SK-N-SH treated with all-trans-retinoic acid at 6 μM for 48 hours (cell line): ENCODE results near the gene MEIS1.

Source experiments
- ATAC-seq: fragments of 200-7000 bp; cut with Tn5 transposase; 3 replicates; pipeline ENCODE4 v1.9.1; 2020; ENCODE audit warnings: mild to moderate bottlenecking, moderate library complexity
- ARNTL ChIP-seq: fragments of 450-650 bp; formaldehyde crosslinking; IDR thresholded peaks from 2 replicates; pipeline ENCODE4 v1.5.0; 2020; ENCODE audit warnings: low read depth, mild to moderate bottlenecking, moderate library complexity, borderline replicate concordance
- BACH2 ChIP-seq: fragments of 250-450 bp; sonication (Bioruptor Pico); IDR thresholded peaks from 2 replicates; pipeline ENCODE4 v1.9.0; 2021; ENCODE audit warnings: mild to moderate bottlenecking, borderline replicate concordance
- CREB5 ChIP-seq: fragments of 250-450 bp; sonication (Bioruptor Pico); IDR thresholded peaks from 2 replicates; pipeline ENCODE4 v1.5.1; 2020; ENCODE audit warnings: low read depth, mild to moderate bottlenecking, moderate library complexity
- CSDC2 ChIP-seq: fragments of 250-450 bp; sonication (Bioruptor Pico); IDR thresholded peaks from 2 replicates; pipeline ENCODE4 v1.5.0; 2020; ENCODE audit warnings: mild to moderate bottlenecking, moderate library complexity
- CSRNP3 ChIP-seq: fragments of 250-450 bp; sonication (Bioruptor Pico); IDR thresholded peaks from 2 replicates; pipeline ENCODE4 v1.5.1; 2021; ENCODE audit warnings: mild to moderate bottlenecking, moderate library complexity
- ESRRG ChIP-seq: fragments of 250-450 bp; sonication (Bioruptor Pico); IDR thresholded peaks from 2 replicates; pipeline ENCODE4 v1.6.1; 2021; ENCODE audit warnings: mild to moderate bottlenecking
- GLIS3 ChIP-seq: fragments of 250-450 bp; sonication (Bioruptor Pico); IDR thresholded peaks from 2 replicates; pipeline ENCODE4 v1.5.0; 2020; ENCODE audit warnings: mild to moderate bottlenecking, moderate library complexity
- ISL1 ChIP-seq: fragments of 250-450 bp; sonication (Bioruptor Pico); IDR thresholded peaks from 2 replicates; pipeline ENCODE4 v2.1.2; 2022; ENCODE audit warnings: mild to moderate bottlenecking, moderate library complexity
- OSR1 ChIP-seq: fragments of 250-450 bp; sonication (Bioruptor Pico); IDR thresholded peaks from 2 replicates; pipeline ENCODE4 v1.8.0; 2022; ENCODE audit warnings: moderate library complexity, mild to moderate bottlenecking, inconsistent platforms
- PATZ1 ChIP-seq: fragments of 250-450 bp; sonication (Bioruptor Pico); IDR thresholded peaks from 2 replicates; pipeline ENCODE4 v1.8.0; 2020; ENCODE audit warnings: mild to moderate bottlenecking, moderate library complexity, borderline replicate concordance
- POU6F1 ChIP-seq: fragments of 250-450 bp; sonication (Bioruptor Pico); IDR thresholded peaks from 2 replicates; pipeline ENCODE4 v1.8.0; 2021; ENCODE audit warnings: low read depth, mild to moderate bottlenecking, moderate library complexity, borderline replicate concordance
- PPARA ChIP-seq: fragments of 250-450 bp; sonication (Bioruptor Pico); IDR thresholded peaks from 2 replicates; pipeline ENCODE4 v1.5.0; 2020; ENCODE audit warnings: mild to moderate bottlenecking, borderline replicate concordance
- RARB ChIP-seq: fragments of 250-450 bp; sonication (Bioruptor Pico); IDR thresholded peaks from 2 replicates; pipeline ENCODE4 v1.8.0; 2021; ENCODE audit warnings: mild to moderate bottlenecking, moderate library complexity
- SNAI2 ChIP-seq: fragments of 250-450 bp; sonication (Bioruptor Pico); IDR thresholded peaks from 2 replicates; pipeline ENCODE4 v1.5.0; 2020; ENCODE audit warnings: mild to moderate bottlenecking, moderate library complexity
- TCF4 ChIP-seq: fragments of 250-450 bp; sonication (Bioruptor Pico); IDR thresholded peaks from 2 replicates; pipeline ENCODE4 v1.8.0; 2021; ENCODE audit warnings: mild to moderate bottlenecking, moderate library complexity, borderline replicate concordance
- TOX ChIP-seq: fragments of 250-450 bp; sonication (Bioruptor Pico); IDR thresholded peaks from 2 replicates; pipeline ENCODE4 v1.8.0; 2021; ENCODE audit warnings: mild to moderate bottlenecking, moderate library complexity, borderline replicate concordance
- TSHZ2 ChIP-seq: fragments of 250-450 bp; sonication (Bioruptor Pico); IDR thresholded peaks from 2 replicates; pipeline ENCODE4 v1.5.0; 2020; ENCODE audit warnings: mild to moderate bottlenecking, moderate library complexity
- ZC3H10 ChIP-seq: fragments of 250-450 bp; sonication (Bioruptor Pico); IDR thresholded peaks from 2 replicates; pipeline ENCODE4 v1.5.1; 2021; ENCODE audit warnings: mild to moderate bottlenecking, moderate library complexity
- ZFP3 ChIP-seq: fragments of 250-450 bp; sonication (Bioruptor Pico); IDR thresholded peaks from 2 replicates; pipeline ENCODE4 v1.5.0; 2020; ENCODE audit warnings: mild to moderate bottlenecking, moderate library complexity
- ZFP30 ChIP-seq: fragments of 450-650 bp; formaldehyde crosslinking; IDR thresholded peaks from 2 replicates; pipeline ENCODE4 v1.5.0; 2022; ENCODE audit warnings: mild to moderate bottlenecking, moderate library complexity
- ZNF565 ChIP-seq: fragments of 450-650 bp; formaldehyde crosslinking; conservative IDR thresholded peaks from 2 replicates; pipeline ENCODE4 v1.5.0; 2020; ENCODE audit warnings: low read depth, mild to moderate bottlenecking, moderate library complexity
- ZNF70 ChIP-seq: fragments of 450-650 bp; formaldehyde crosslinking; IDR thresholded peaks from 2 replicates; pipeline ENCODE4 v1.5.0; 2020; ENCODE audit warnings: mild to moderate bottlenecking, moderate library complexity
- ZNF8 ChIP-seq: fragments of 450-650 bp; formaldehyde crosslinking; IDR thresholded peaks from 2 replicates; pipeline ENCODE4 v1.5.0; 2020; ENCODE audit warnings: mild to moderate bottlenecking, moderate library complexity

The MEIS1 gene

GRCh38 chr2:66530651-66531050, 95.7 kb downstream of the MEIS1 start:
- no peak for ATAC-seq
- no peak for TF ChIP-seq POU6F1
- no peak for TF ChIP-seq ZFP3 (CRISPR knock-in tag)
- TF ChIP-seq ISL1 (CRISPR knock-in tag): no peak
- no peak for TF ChIP-seq ZNF70
- TF ChIP-seq ZNF565 (CRISPR knock-in tag): no peak
- no peak for TF ChIP-seq RARB (CRISPR knock-in tag)
- TF ChIP-seq TCF4: no peak
- TF ChIP-seq BACH2 (CRISPR knock-in tag): no peak
- no peak for TF ChIP-seq SNAI2
- TF ChIP-seq ARNTL: no peak
- no peak for TF ChIP-seq CSDC2
- no peak for TF ChIP-seq OSR1 (CRISPR knock-in tag)
- no peak for TF ChIP-seq ZFP30
- no peak for TF ChIP-seq CREB5
- no peak for TF ChIP-seq GLIS3 (CRISPR knock-in tag)
- no peak for TF ChIP-seq CSRNP3
- TF ChIP-seq, all 23 proteins: peak for 0

GRCh38 chr2:66531155-66531554, 96.2 kb downstream of the MEIS1 start:
- TF ChIP-seq POU6F1: no peak
- TF ChIP-seq ESRRG (CRISPR knock-in tag): no peak
- no peak for TF ChIP-seq ZFP3 (CRISPR knock-in tag)
- no peak for TF ChIP-seq TCF4
- no peak for TF ChIP-seq GLIS3 (CRISPR knock-in tag)
- TF ChIP-seq ZC3H10: no peak
- no peak for TF ChIP-seq TOX (CRISPR knock-in tag)
- TF ChIP-seq RARB (CRISPR knock-in tag): no peak
- TF ChIP-seq TSHZ2: no peak
- TF ChIP-seq PATZ1 (CRISPR knock-in tag): no peak
- no peak for TF ChIP-seq CSDC2
- no peak for TF ChIP-seq ZNF70
- no peak for TF ChIP-seq PPARA (CRISPR knock-in tag)
- no peak for TF ChIP-seq ZNF8 (CRISPR knock-in tag)
- TF ChIP-seq CREB5: no peak
- TF ChIP-seq SNAI2: no peak
- TF ChIP-seq BACH2 (CRISPR knock-in tag): no peak
- TF ChIP-seq ZNF565 (CRISPR knock-in tag): no peak
- no peak for ATAC-seq
